Measurements from ENCODE around the gene LIN54. TPM values are rescaled to one million over a fixed set of nuclear protein-coding genes. Genes with fewer than 3 reads are reported as not detected.
A peak's percentile ranks its signal among the peaks of the same experiment; 100 is the strongest.

The LIN54 gene
- total and polyA plus RNA-seq, 2 of the 13 experiments (the other 11 are each of a cell fraction or from before 2014, with no cell fraction given): 25.2 to 32.9 TPM

GRCh38 chr4:83034630-83035494 is 24.2 kb upstream of the LIN54 start, which contains the start of gene COPS4:
Gene COPS4, plus strand, starts transcription at chr4:83035183. Its CDS starts 42 bp downstream, at chr4:83035225.
- ChIA-PET CTCF (ENCODE audit: low intra/inter-chr PET ratio, low total read pairs) (no interaction called here), POLR2A (interaction anchor here (0.5 to 1.4 kb wide), 22 partner anchors 10 to 661 kb away, joined by 3 to 96 read pairs (median 4); partner anchors contain the start of genes COQ2, HELQ, HNRNPD and LIN54)
- in situ Hi-C loops (cut with HindIII; ENCODE audit: extremely low pct_ligation_motif_present, low pct_unique_long_range_greater_than_20kb) (no loop called here), intact Hi-C loops (cut with micrococcal nuclease; ENCODE audit: unreplicated experiment) (loop anchor here (1.0 kb wide), 1 partner anchor 22 kb away; no protein-coding TSS in a partner anchor)
- peak; percentile 99 for ATAC-seq
- Histone ChIP-seq H3K9ac (ENCODE audit: insufficient read depth, low read depth, low read length) (peak within 1 kb of the TSS; percentile 83), H3K4me1 (ENCODE audit: insufficient read depth, low read length) (peaks cover 43% of the 10 kb centered on the region), H3K27me3 (ENCODE audit: control insufficient read depth in 1 of 2, insufficient read depth in 2 of 2, low read length in 2 of 2) (no peaks in the 10 kb centered on the region; a peak in 2 of 5 replicates), H4K20me1 (ENCODE audit: insufficient read depth, low read length) (no peaks in the 10 kb centered on the region), H3K36me3 (replicated peaks in 1 of 2; ENCODE audit: control insufficient read depth in 1 of 2, insufficient read depth in 2 of 2, low read length in 2 of 2) (no peaks in the 10 kb centered on the region; a peak in 1 of 5 replicates), H3K4me3 (replicated peaks in 1 of 3; ENCODE audit: insufficient read depth in 1 of 3, low read depth in 2 of 3, low read length in 3 of 3) (peak within 1 kb of the TSS; percentile 88 to 95 (median 92)), H3K27ac (ENCODE audit: extremely low read length, insufficient read depth, low read length) (peak within 1 kb of the TSS; percentile 98), H3K4me2 (ENCODE audit: low read depth, low read length) (peak within 1 kb of the TSS; percentile 73), H2AFZ (ENCODE audit: low read length) (peak within 1 kb of the TSS; percentile 90), H3K9me3 (ENCODE audit: low read length) (no peaks in the 10 kb centered on the region), H3K79me2 (ENCODE audit: insufficient read depth, low read length) (peaks cover 45% of the 10 kb centered on the region)
- no TSS peak for BruUV-seq (replicated peaks)
- WGBS (ENCODE audit: low lambda C conversion rate): under 1% methylated on average over 29 of the region's 39 CpGs
- DNase-seq (ENCODE audit: low spot score): peak; percentile 100
- peak; percentile 97 for FAIRE-seq
- TF ChIP-seq SOX6 (IDR thresholded peaks at IDR 0.05) (no peak), SOX6 (CRISPR knock-in tag; IDR thresholded peaks at IDR 0.05) (peak; percentile 87), ZNF788 (CRISPR knock-in tag; IDR thresholded peaks at IDR 0.05; ENCODE audit: borderline replicate concordance) (peak; percentile 88; the same call in 1 of the 2 replicates), ZNF652 (CRISPR knock-in tag; IDR thresholded peaks at IDR 0.05; ENCODE audit: borderline replicate concordance, low read depth) (peak; percentile 23; the same call in 1 of the 2 replicates), STAT5B (CRISPR knock-in tag; IDR thresholded peaks at IDR 0.05) (no peak), ZNF225 (CRISPR knock-in tag; IDR thresholded peaks at IDR 0.05) (peak; percentile 27; the same call in 1 of the 2 replicates), SCMH1 (CRISPR knock-in tag; IDR thresholded peaks at IDR 0.05; ENCODE audit: borderline replicate concordance) (no peak), ZNF674 (CRISPR knock-in tag; IDR thresholded peaks at IDR 0.05; ENCODE audit: low read depth) (no peak), BCL6 (CRISPR knock-in tag; IDR thresholded peaks at IDR 0.05) (0 out of 2 replicates have a peak, but pooled peaks have one; percentile 26), ZBTB38 (CRISPR knock-in tag; IDR thresholded peaks at IDR 0.05) (peak; percentile 57; the same call in 1 of the 2 replicates), ZNF441 (CRISPR knock-in tag; IDR thresholded peaks at IDR 0.05; ENCODE audit: borderline replicate concordance) (peak; percentile 55; the same call in 1 of the 2 replicates), ZNF703 (CRISPR knock-in tag; IDR thresholded peaks at IDR 0.05; ENCODE audit: borderline replicate concordance) (no peak), PTBP1 (IDR thresholded peaks at IDR 0.05; ENCODE audit: low read depth, low read length, poor library complexity, severe bottlenecking) (no peak), SRSF1 (optimal IDR thresholded peaks at IDR 0.05; ENCODE audit: low read depth, low read length) (peak; percentile 87)
- TF ChIP-seq, protein P1, sequence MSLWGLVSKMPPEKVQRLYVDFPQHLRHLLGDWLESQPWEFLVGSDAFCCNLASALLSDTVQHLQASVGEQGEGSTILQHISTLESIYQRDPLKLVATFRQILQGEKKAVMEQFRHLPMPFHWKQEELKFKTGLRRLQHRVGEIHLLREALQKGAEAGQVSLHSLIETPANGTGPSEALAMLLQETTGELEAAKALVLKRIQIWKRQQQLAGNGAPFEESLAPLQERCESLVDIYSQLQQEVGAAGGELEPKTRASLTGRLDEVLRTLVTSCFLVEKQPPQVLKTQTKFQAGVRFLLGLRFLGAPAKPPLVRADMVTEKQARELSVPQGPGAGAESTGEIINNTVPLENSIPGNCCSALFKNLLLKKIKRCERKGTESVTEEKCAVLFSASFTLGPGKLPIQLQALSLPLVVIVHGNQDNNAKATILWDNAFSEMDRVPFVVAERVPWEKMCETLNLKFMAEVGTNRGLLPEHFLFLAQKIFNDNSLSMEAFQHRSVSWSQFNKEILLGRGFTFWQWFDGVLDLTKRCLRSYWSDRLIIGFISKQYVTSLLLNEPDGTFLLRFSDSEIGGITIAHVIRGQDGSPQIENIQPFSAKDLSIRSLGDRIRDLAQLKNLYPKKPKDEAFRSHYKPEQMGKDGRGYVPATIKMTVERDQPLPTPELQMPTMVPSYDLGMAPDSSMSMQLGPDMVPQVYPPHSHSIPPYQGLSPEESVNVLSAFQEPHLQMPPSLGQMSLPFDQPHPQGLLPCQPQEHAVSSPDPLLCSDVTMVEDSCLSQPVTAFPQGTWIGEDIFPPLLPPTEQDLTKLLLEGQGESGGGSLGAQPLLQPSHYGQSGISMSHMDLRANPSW (CRISPR knock-in tag; IDR thresholded peaks at IDR 0.05; ENCODE audit: borderline replicate concordance): peak; percentile 92; the same call in 1 of the 2 replicates
- TF ChIP-seq, protein P2, sequence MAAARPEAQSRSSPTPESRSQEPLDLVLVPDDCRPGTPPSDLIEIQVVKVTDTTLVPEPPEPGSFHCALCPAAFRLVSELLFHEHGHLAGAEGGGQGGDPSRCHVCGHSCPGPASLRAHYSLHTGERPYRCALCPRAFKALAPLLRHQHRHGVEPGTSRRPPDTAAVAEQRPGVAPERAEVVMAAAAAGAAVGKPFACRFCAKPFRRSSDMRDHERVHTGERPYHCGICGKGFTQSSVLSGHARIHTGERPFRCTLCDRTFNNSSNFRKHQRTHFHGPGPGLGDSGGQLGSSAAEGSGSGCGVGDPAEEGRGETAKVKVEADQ (CRISPR knock-in tag; IDR thresholded peaks at IDR 0.05; ENCODE audit: borderline replicate concordance): peak; percentile 77
- TF ChIP-seq, protein P3, sequence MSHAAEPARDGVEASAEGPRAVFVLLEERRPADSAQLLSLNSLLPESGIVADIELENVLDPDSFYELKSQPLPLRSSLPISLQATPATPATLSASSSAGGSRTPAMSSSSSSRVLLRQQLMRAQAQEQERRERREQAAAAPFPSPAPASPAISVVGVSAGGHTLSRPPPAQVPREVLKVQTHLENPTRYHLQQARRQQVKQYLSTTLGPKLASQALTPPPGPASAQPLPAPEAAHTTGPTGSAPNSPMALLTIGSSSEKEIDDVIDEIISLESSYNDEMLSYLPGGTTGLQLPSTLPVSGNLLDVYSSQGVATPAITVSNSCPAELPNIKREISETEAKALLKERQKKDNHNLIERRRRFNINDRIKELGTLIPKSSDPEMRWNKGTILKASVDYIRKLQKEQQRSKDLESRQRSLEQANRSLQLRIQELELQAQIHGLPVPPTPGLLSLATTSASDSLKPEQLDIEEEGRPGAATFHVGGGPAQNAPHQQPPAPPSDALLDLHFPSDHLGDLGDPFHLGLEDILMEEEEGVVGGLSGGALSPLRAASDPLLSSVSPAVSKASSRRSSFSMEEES (CRISPR knock-in tag; IDR thresholded peaks at IDR 0.05): peak; percentile 64
